IMR-90 (cell line): ENCODE measurements around the gene TMEM141. TPM values are rescaled to one million over a fixed set of nuclear protein-coding genes. Genes with fewer than 3 reads are reported as not detected.

Source experiments
- ATAC-seq: fragments of 200-7000 bp; cut with Tn5 transposase; 2 replicates; pipeline ENCODE4 v1.9.1; 2020; ENCODE audit warnings: low read depth, mild to moderate bottlenecking, moderate library complexity
- BruUV-seq: library from RNA; stranded (reverse); fragments of 400-500 nt; replicated peaks from 2 replicates; lab custom pipeline; 2021; lab: Mats Ljungman, UMichigan
- CTCF ChIA-PET: fragments of 300-600 bp; formaldehyde crosslinking; extraction: SDS; loops from one replicate; lab custom pipeline; 2021; ENCODE audit warnings: antibody characterized with exemption; lab: Yijun Ruan, JAX
- POLR2A ChIA-PET: fragments of 300-600 bp; sonication (Branson Sonifier 250); formaldehyde crosslinking; loops from one replicate; lab custom pipeline; 2022; ENCODE audit warnings: antibody characterized with exemption; ENCODE audit not compliant: unreplicated experiment; lab: Charles Lee
- DNase-seq: peaks from one replicate; pipeline ENCODE4 v3.0.0; 2013
- H2AFZ ChIP-seq: replicated peaks from 2 replicates; pipeline ENCODE3; 2013; ENCODE audit warnings: low read length, mild to moderate bottlenecking; ENCODE audit not compliant: poor library complexity
- H2AK5ac ChIP-seq: 2 replicates; pipeline ENCODE4 v1.6.1; 2013; ENCODE audit warnings: low read depth, low read length, inconsistent platforms
- H2AK9ac ChIP-seq: replicated peaks from 2 replicates; pipeline ENCODE3; 2013; ENCODE audit warnings: mild to moderate bottlenecking, low read depth, low read length, moderate library complexity; ENCODE audit not compliant: poor library complexity
- H2BK120ac ChIP-seq: 2 replicates; pipeline ENCODE4 v1.6.1; 2013; ENCODE audit warnings: low read depth, low read length, inconsistent platforms
- H2BK15ac ChIP-seq: 3 replicates; pipeline ENCODE4 v1.6.1; 2013; ENCODE audit warnings: low read depth, low read length, inconsistent platforms
- H2BK20ac ChIP-seq: 2 replicates; pipeline ENCODE4 v1.6.1; 2013; ENCODE audit warnings: low read depth, mild to moderate bottlenecking, inconsistent platforms, low read length, moderate library complexity
- H2BK5ac ChIP-seq: 2 replicates; pipeline ENCODE4 v1.6.1; 2013; ENCODE audit warnings: mild to moderate bottlenecking, low read depth, low read length, inconsistent platforms; ENCODE audit not compliant: poor library complexity, severe bottlenecking
- H3K14ac ChIP-seq: replicated peaks from 2 replicates; pipeline ENCODE4 v1.6.1; 2013; ENCODE audit warnings: low read depth, low read length, inconsistent platforms
- H3K18ac ChIP-seq: 2 replicates; pipeline ENCODE4 v1.6.1; 2013; ENCODE audit warnings: low read depth, low read length, control low read depth
- H3K23ac ChIP-seq: 2 replicates; pipeline ENCODE4 v1.6.1; 2013; ENCODE audit warnings: low read depth, low read length, inconsistent platforms
- H3K27ac ChIP-seq: 2 replicates; pipeline ENCODE4 v1.5.1; 2013; ENCODE audit warnings: mild to moderate bottlenecking, control low read depth, low read length; ENCODE audit not compliant: insufficient read depth
- H3K27me3 ChIP-seq: 2 replicates; pipeline ENCODE4 v1.6.1; 2013; ENCODE audit warnings: low read length; ENCODE audit not compliant: control insufficient read depth, insufficient read depth
- H3K36me3 ChIP-seq: 2 replicates; pipeline ENCODE4 v1.6.1; 2013; ENCODE audit warnings: low read length, mixed read lengths; ENCODE audit not compliant: control insufficient read depth, insufficient read depth
- H3K4ac ChIP-seq: 2 replicates; pipeline ENCODE4 v1.6.1; 2013; ENCODE audit warnings: low read depth, low read length, inconsistent platforms
- H3K4me1 ChIP-seq: 2 replicates; pipeline ENCODE4 v1.6.1; 2013; ENCODE audit warnings: low read length, mixed read lengths; ENCODE audit not compliant: control insufficient read depth, insufficient read depth
- H3K4me2 ChIP-seq: 2 replicates; pipeline ENCODE4 v1.6.1; 2013; ENCODE audit warnings: low read depth, mild to moderate bottlenecking, control low read depth, low read length, moderate library complexity
- H3K4me3 ChIP-seq: 2 replicates; pipeline ENCODE4 v1.5.1; 2013; ENCODE audit warnings: low read depth, mild to moderate bottlenecking, control low read depth, low read length, moderate library complexity; ENCODE audit not compliant: insufficient read depth
- H3K56ac ChIP-seq: 2 replicates; pipeline ENCODE4 v1.6.1; 2013; ENCODE audit warnings: low read length, inconsistent platforms; ENCODE audit not compliant: insufficient read depth; ENCODE audit errors: extremely low read depth
- H3K79me1 ChIP-seq, 2 experiments: 2 replicates each; pipeline ENCODE4 v1.6.1; 2013; ENCODE audit warnings: low read length in 2 of 2, inconsistent platforms in 1 of 2, low read depth in 1 of 2
- H3K9ac ChIP-seq: 2 replicates; pipeline ENCODE4 v1.6.1; 2013; ENCODE audit warnings: low read depth, low read length, control low read depth
- H3K9me1 ChIP-seq: 2 replicates; pipeline ENCODE4 v1.6.1; 2013; ENCODE audit warnings: low read length, inconsistent platforms; ENCODE audit not compliant: insufficient read depth
- H3K9me3 ChIP-seq: 2 replicates; pipeline ENCODE4 v1.6.1; 2013; ENCODE audit warnings: low read length; ENCODE audit not compliant: control insufficient read depth, insufficient read depth
- H4K20me1 ChIP-seq: 2 replicates; pipeline ENCODE4 v1.6.1; 2013; ENCODE audit warnings: low read length, inconsistent platforms; ENCODE audit not compliant: insufficient read depth
- H4K5ac ChIP-seq: 2 replicates; pipeline ENCODE4 v1.6.1; 2013; ENCODE audit warnings: mild to moderate bottlenecking, low read depth, low read length, control low read depth
- H4K8ac ChIP-seq, 2 experiments: 2 replicates each; pipeline ENCODE4 v1.6.1; 2013; ENCODE audit warnings: low read depth in 2 of 2, low read length in 2 of 2, control low read depth in 1 of 2, inconsistent platforms in 1 of 2
- H4K91ac ChIP-seq: 2 replicates; pipeline ENCODE4 v1.6.1; 2013; ENCODE audit warnings: low read depth, low read length, inconsistent platforms; ENCODE audit not compliant: insufficient read depth
- CEBPB ChIP-seq: IDR thresholded peaks from 2 replicates; pipeline ENCODE4 v1.6.1; 2012; ENCODE audit warnings: low read depth, low read length, improper control_type of control experiment
- FOS ChIP-seq: fragments of 150-350 bp; IDR thresholded peaks from 2 replicates; pipeline ENCODE4 v1.6.1; 2016; ENCODE audit warnings: low read depth, low read length
- MAZ ChIP-seq: IDR thresholded peaks from 2 replicates; pipeline ENCODE4 v1.6.1; 2012; ENCODE audit warnings: low read depth, mild to moderate bottlenecking, low read length, improper control_type of control experiment, moderate library complexity, borderline replicate concordance
- MXI1 ChIP-seq: IDR thresholded peaks from 2 replicates; pipeline ENCODE4 v1.6.1; 2012; ENCODE audit warnings: low read depth, mild to moderate bottlenecking, low read length, moderate library complexity, borderline replicate concordance
- NFE2L2 ChIP-seq: fragments of 150-350 bp; IDR thresholded peaks from 2 replicates; pipeline ENCODE4 v1.6.1; 2016; ENCODE audit warnings: low read depth, mild to moderate bottlenecking, low read length
- RAD21 ChIP-seq: IDR thresholded peaks from 2 replicates; pipeline ENCODE4 v1.6.1; 2012; ENCODE audit warnings: low read length, improper control_type of control experiment
- SMC3 ChIP-seq: fragments of 150-350 bp; IDR thresholded peaks from 2 replicates; pipeline ENCODE4 v1.6.1; 2016; ENCODE audit warnings: low read depth, mild to moderate bottlenecking, antibody characterized with exemption, low read length, moderate library complexity
- WGBS, 2 experiments: methylation state at CpG; one replicate each; pipeline versions ENCODE4 v1.1.5 to v1.1.7; 2013; ENCODE audit warnings: missing lambda C conversion rate in 2 of 2; ENCODE audit not compliant: insufficient read length in 1 of 2; ENCODE audit errors: extremely low coverage in 2 of 2; 5-methylcytosine and 5-hydroxymethylcytosine counted together
- dilution Hi-C: fragments of 300-500 bp; cut with HindIII; formaldehyde crosslinking; loops from one replicate; pipeline ENCODE4 v1.14.3; 2018; ENCODE audit warnings: low sequenced_read_pairs; ENCODE audit not compliant: unreplicated experiment
- in situ Hi-C: fragments of 300-500 bp; cut with MboI; formaldehyde crosslinking; loops from 3 replicates; pipeline ENCODE4 v1.14.3; 2019; ENCODE audit warnings: low sequenced_read_pairs, inconsistent platforms, mixed read lengths
- intact Hi-C: fragments of 100-400 bp; cut with micrococcal nuclease; formaldehyde crosslinking; loops from 2 replicates; pipeline ENCODE4 v1.10.0; 2022
- polyA plus RNA-seq, 3 experiments: library from polyadenylated mRNA; depleted of rRNA; stranded (reverse); fragments of >200 nt; gene quantifications; 2 replicates each; pipeline ENCODE4 v1.2.3, GENCODE V29; 2012; ENCODE audit warnings: low replicate concordance in 1 of 3
- total RNA-seq: library from RNA; depleted of rRNA; stranded (reverse); fragments of >200 nt; gene quantifications from 2 replicates; pipeline ENCODE4 v1.2.3, GENCODE V29; 2012
- TF ChIP-seq, protein P1 (sequence below): conservative IDR thresholded peaks from 2 replicates; pipeline ENCODE4 v1.5.1; 2012; ENCODE audit warnings: mild to moderate bottlenecking, low read depth, low read length, improper control_type of control experiment
- TF ChIP-seq, protein P2 (sequence below): fragments of 150-350 bp; IDR thresholded peaks from 2 replicates; pipeline ENCODE4 v1.6.1; 2016; ENCODE audit warnings: low read depth, mild to moderate bottlenecking, low read length, moderate library complexity, borderline replicate concordance

TMEM141 gene
- total and polyA plus RNA-seq, 2 of the 4 experiments (the other 2 are of a cell fraction): 39.1 to 77.8 TPM

DNA sequence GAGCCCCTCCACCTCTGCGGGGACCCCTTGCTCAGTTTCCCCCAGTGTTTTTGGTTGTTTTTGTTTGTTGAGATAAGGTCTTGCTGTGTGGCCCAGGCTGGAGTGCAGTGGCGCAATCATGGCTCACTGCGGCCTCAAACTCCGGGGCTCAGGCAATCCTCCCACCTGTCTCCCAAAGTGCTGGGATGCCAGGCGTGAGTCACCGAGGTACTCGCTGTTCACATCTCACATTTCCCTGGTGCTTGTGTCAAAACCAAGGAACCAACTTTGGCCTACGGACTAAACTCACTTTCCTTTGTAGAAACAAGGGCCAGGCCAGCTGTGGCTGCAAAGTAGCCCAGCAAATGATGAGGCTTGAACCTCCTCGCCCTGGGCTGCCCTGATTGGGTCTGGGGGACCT, 41.4 kb downstream of the TMEM141 start:
- POLR2A ChIA-PET: no interaction called here
- no peak overlapping the region for H2BK20ac ChIP-seq
- no peaks in the 10 kb centered on the region for H3K4me1 ChIP-seq
- no peak overlapping the region for H3K27ac ChIP-seq
- H3K9me1 ChIP-seq: no peaks in the 10 kb centered on the region
- ATAC-seq (no peak), DNase-seq (no peak)
- H4K91ac ChIP-seq: no peak overlapping the region
- H2BK15ac ChIP-seq: no peak overlapping the region
- no peaks in the 10 kb centered on the region for H3K9me3 ChIP-seq
- H3K14ac ChIP-seq: no peak overlapping the region
- TF ChIP-seq MAZ (no peak), FOS (no peak), SMC3 (no peak), CEBPB (no peak), NFE2L2 (no peak), RAD21 (no peak), MXI1 (no peak)
- TF ChIP-seq, protein P1, sequence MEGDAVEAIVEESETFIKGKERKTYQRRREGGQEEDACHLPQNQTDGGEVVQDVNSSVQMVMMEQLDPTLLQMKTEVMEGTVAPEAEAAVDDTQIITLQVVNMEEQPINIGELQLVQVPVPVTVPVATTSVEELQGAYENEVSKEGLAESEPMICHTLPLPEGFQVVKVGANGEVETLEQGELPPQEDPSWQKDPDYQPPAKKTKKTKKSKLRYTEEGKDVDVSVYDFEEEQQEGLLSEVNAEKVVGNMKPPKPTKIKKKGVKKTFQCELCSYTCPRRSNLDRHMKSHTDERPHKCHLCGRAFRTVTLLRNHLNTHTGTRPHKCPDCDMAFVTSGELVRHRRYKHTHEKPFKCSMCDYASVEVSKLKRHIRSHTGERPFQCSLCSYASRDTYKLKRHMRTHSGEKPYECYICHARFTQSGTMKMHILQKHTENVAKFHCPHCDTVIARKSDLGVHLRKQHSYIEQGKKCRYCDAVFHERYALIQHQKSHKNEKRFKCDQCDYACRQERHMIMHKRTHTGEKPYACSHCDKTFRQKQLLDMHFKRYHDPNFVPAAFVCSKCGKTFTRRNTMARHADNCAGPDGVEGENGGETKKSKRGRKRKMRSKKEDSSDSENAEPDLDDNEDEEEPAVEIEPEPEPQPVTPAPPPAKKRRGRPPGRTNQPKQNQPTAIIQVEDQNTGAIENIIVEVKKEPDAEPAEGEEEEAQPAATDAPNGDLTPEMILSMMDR: no peak
- TF ChIP-seq, protein P2, sequence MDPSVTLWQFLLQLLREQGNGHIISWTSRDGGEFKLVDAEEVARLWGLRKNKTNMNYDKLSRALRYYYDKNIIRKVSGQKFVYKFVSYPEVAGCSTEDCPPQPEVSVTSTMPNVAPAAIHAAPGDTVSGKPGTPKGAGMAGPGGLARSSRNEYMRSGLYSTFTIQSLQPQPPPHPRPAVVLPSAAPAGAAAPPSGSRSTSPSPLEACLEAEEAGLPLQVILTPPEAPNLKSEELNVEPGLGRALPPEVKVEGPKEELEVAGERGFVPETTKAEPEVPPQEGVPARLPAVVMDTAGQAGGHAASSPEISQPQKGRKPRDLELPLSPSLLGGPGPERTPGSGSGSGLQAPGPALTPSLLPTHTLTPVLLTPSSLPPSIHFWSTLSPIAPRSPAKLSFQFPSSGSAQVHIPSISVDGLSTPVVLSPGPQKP: no peak
- H3K79me1 ChIP-seq: peaks cover 0 to 3% of the 10 kb centered on the region in 2 experiments; a peak in 1 of 4 replicates
- in situ Hi-C loops: no loop called here
- no peak overlapping the region for H3K4me2 ChIP-seq
- peaks cover 48% of the 10 kb centered on the region for H3K36me3 ChIP-seq
- H2AK9ac ChIP-seq: no peak overlapping the region
- intact Hi-C loops: no loop called here
- no peaks in the 10 kb centered on the region for H4K20me1 ChIP-seq
- no peak overlapping the region for H3K18ac ChIP-seq
- dilution Hi-C loops: no loop called here
- no peak overlapping the region for H2AK5ac ChIP-seq
- CTCF ChIA-PET: no interaction called here
- no peak overlapping the region for H4K5ac ChIP-seq
- no TSS peak for BruUV-seq
- H3K9ac ChIP-seq: no peak overlapping the region
- H2AFZ ChIP-seq: no peak overlapping the region
- no peak overlapping the region for H4K8ac ChIP-seq
- 92% methylated on average over 2 of the region's 9 CpGs; no CpG with 5 or more reads in 1 of the 2 experiments for WGBS, 2 experiments
- no peak overlapping the region for H3K4ac ChIP-seq
- H3K4me3 ChIP-seq: no peak overlapping the region
- H2BK5ac ChIP-seq: no peak overlapping the region
- no peaks in the 10 kb centered on the region for H3K27me3 ChIP-seq
- no peak overlapping the region for H2BK120ac ChIP-seq
- no peak overlapping the region for H3K23ac ChIP-seq
- H3K56ac ChIP-seq: no peak overlapping the region
